NB4 (cell line): ENCODE data around the gene EDAR.

Experiments used
- MYC ChIP-seq: IDR thresholded peaks from 2 replicates; pipeline ENCODE4 v1.6.1; 2011; ENCODE audit warnings: low read depth, low read length
- POLR2A ChIP-seq: IDR thresholded peaks from 2 replicates; pipeline ENCODE4 v1.6.1; 2011; ENCODE audit warnings: mild to moderate bottlenecking; ENCODE audit not compliant: insufficient read length; ENCODE audit errors: extremely low read depth
- TF ChIP-seq, protein P1 (sequence below): IDR thresholded peaks from one replicate; pipeline ENCODE4 v1.5.1; 2012; ENCODE audit warnings: low read depth, low read length
- TF ChIP-seq, protein P2 (sequence below): IDR thresholded peaks from 2 replicates; pipeline ENCODE4 v1.6.1; 2011; ENCODE audit warnings: low read depth, low read length

GRCh38 chr2:108969856-108970255 is 19.2 kb downstream of the EDAR start:
- TF ChIP-seq, protein P1, sequence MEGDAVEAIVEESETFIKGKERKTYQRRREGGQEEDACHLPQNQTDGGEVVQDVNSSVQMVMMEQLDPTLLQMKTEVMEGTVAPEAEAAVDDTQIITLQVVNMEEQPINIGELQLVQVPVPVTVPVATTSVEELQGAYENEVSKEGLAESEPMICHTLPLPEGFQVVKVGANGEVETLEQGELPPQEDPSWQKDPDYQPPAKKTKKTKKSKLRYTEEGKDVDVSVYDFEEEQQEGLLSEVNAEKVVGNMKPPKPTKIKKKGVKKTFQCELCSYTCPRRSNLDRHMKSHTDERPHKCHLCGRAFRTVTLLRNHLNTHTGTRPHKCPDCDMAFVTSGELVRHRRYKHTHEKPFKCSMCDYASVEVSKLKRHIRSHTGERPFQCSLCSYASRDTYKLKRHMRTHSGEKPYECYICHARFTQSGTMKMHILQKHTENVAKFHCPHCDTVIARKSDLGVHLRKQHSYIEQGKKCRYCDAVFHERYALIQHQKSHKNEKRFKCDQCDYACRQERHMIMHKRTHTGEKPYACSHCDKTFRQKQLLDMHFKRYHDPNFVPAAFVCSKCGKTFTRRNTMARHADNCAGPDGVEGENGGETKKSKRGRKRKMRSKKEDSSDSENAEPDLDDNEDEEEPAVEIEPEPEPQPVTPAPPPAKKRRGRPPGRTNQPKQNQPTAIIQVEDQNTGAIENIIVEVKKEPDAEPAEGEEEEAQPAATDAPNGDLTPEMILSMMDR = no peak
- TF ChIP-seq POLR2A (no peak), MYC (no peak)
- TF ChIP-seq, protein P2, sequence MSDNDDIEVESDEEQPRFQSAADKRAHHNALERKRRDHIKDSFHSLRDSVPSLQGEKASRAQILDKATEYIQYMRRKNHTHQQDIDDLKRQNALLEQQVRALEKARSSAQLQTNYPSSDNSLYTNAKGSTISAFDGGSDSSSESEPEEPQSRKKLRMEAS = no peak
